ENCODE results near the gene DPM3. TPM values are rescaled to one million over a fixed set of nuclear protein-coding genes. Genes with fewer than 3 reads are reported as not detected.
A peak's percentile ranks its signal among the peaks of the same experiment; 100 is the strongest.

The DPM3 gene
- total RNA-seq, 2 experiments from 2014 or later = 53.2 to 57.7 TPM

- Mint-ChIP-seq H3K4me1 (ENCODE audit: low read depth) (peaks cover 51% of the 10 kb centered on the region), H3K9me3 (ENCODE audit: insufficient read depth) (no peaks in the 10 kb centered on the region), H3K36me3 (ENCODE audit: low read depth) (peaks cover 41% of the 10 kb centered on the region), H3K27me3 (ENCODE audit: low read depth) (no peaks in the 10 kb centered on the region), H3K4me3 (peak overlapping the region; percentile 96), H3K27ac (peak overlapping the region; percentile 98)
- CTCF ChIA-PET = interaction anchor here (0.6 to 9.9 kb wide), 22 partner anchors 9 to 219 kb away, joined by 3 to 161 read pairs (median 5); partner anchors contain the start of genes ADAM15, MTX1, PBXIP1 and SLC50A1
- POLR2A ChIA-PET = interaction anchor here (0.6 to 7.0 kb wide), 6 partner anchors 19 to 52 kb away, joined by 3 to 68 read pairs (median 4); partner anchors contain the start of genes MTX1 and THBS3
- DNase-seq = peak; percentile 74
- no peak for ATAC-seq
Observed at GRCh38 chr1:155174324-155175280, 34.3 kb upstream of the DPM3 start.

GRCh38 chr1:155173478-155174323 lies 33.4 kb upstream of the DPM3 start, which contains the start of gene TRIM46:
TSS of gene TRIM46 (plus strand) at chr1:155173849. CDS start at chr1:155173967, 118 bp downstream.
- ChIA-PET POLR2A (interaction anchor here (0.6 to 7.0 kb wide), 9 partner anchors 20 to 390 kb away, joined by 3 to 68 read pairs (median 4); partner anchors contain the start of genes MTX1 and RUSC1), CTCF (interaction anchor here (0.7 to 9.9 kb wide), 53 partner anchors 9 to 788 kb away, joined by 3 to 161 read pairs (median 4); partner anchors contain the start of genes DPM3, EFNA1, EFNA3 and EFNA4)
- Mint-ChIP-seq H3K4me1 (ENCODE audit: low read depth) (peaks cover 51% of the 10 kb centered on the region), H3K27me3 (ENCODE audit: low read depth) (no peaks in the 10 kb centered on the region), H3K4me3 (peak within 1 kb of the TSS; percentile 96), H3K27ac (peak within 1 kb of the TSS; percentile 98), H3K36me3 (ENCODE audit: low read depth) (peaks cover 39% of the 10 kb centered on the region), H3K9me3 (ENCODE audit: insufficient read depth) (no peaks in the 10 kb centered on the region)
- DNase-seq (peak; percentile 82), ATAC-seq (peak; percentile 39)

GRCh38 chr1:155172732-155173477 lies 32.6 kb upstream of the DPM3 start, which contains the start of gene KRTCAP2:
TSS of gene KRTCAP2 (minus strand) at chr1:155173304. CDS start at chr1:155173224, 80 bp downstream.
- peak; percentile 97 for DNase-seq
- Mint-ChIP-seq H3K27ac (peak within 1 kb of the TSS; percentile 98), H3K9me3 (ENCODE audit: insufficient read depth) (no peaks in the 10 kb centered on the region), H3K4me1 (ENCODE audit: low read depth) (peaks cover 52% of the 10 kb centered on the region), H3K36me3 (ENCODE audit: low read depth) (peaks cover 36% of the 10 kb centered on the region), H3K27me3 (ENCODE audit: low read depth) (no peaks in the 10 kb centered on the region), H3K4me3 (peak within 1 kb of the TSS; percentile 96)
- POLR2A ChIA-PET = interaction anchor here (0.6 to 7.0 kb wide), 12 partner anchors 10 to 391 kb away, joined by 3 to 68 read pairs (median 3); partner anchors contain the start of gene RUSC1
- CTCF ChIA-PET = interaction anchor here (0.6 to 9.9 kb wide), 67 partner anchors 8 to 787 kb away, joined by 3 to 161 read pairs (median 4); partner anchors contain the start of genes ADAM15, DPM3, EFNA1 and EFNA3
- peak; percentile 84 for ATAC-seq

GRCh38 chr1:155171836-155172731 lies 31.8 kb upstream of the DPM3 start:
- DNase-seq (no peak), ATAC-seq (peak; percentile 40)
- Mint-ChIP-seq H3K27ac (peak overlapping the region; percentile 98), H3K27me3 (ENCODE audit: low read depth) (no peaks in the 10 kb centered on the region), H3K4me3 (peak overlapping the region; percentile 96), H3K9me3 (ENCODE audit: insufficient read depth) (no peaks in the 10 kb centered on the region), H3K36me3 (ENCODE audit: low read depth) (peaks cover 31% of the 10 kb centered on the region), H3K4me1 (ENCODE audit: low read depth) (peaks cover 57% of the 10 kb centered on the region)
- ChIA-PET POLR2A (interaction anchor here (0.6 to 7.0 kb wide), 10 partner anchors 9 to 391 kb away, joined by 3 to 68 read pairs (median 3); no protein-coding TSS in a partner anchor), CTCF (interaction anchor here (0.7 to 9.9 kb wide), 44 partner anchors 8 to 786 kb away, joined by 3 to 161 read pairs (median 4); partner anchors contain the start of genes EFNA1, EFNA4, SLC50A1 and THBS3)

- DNase-seq = no peak
- ChIA-PET POLR2A (no interaction called here), CTCF (interaction anchor here (0.9 to 9.9 kb wide), 5 partner anchors 15 to 120 kb away, joined by 4 to 166 read pairs (median 4); partner anchors contain the start of gene ADAM15)
- Mint-ChIP-seq H3K4me3 (no peak overlapping the region), H3K36me3 (ENCODE audit: low read depth) (peaks cover 25% of the 10 kb centered on the region), H3K27ac (no peak overlapping the region), H3K4me1 (ENCODE audit: low read depth) (peaks cover 49% of the 10 kb centered on the region), H3K9me3 (ENCODE audit: insufficient read depth) (no peaks in the 10 kb centered on the region), H3K27me3 (ENCODE audit: low read depth) (no peaks in the 10 kb centered on the region)
- no peak for ATAC-seq
Observed at GRCh38 chr1:155170806-155171205, 30.5 kb upstream of the DPM3 start.

- Mint-ChIP-seq H3K36me3 (ENCODE audit: low read depth) (peaks cover 25% of the 10 kb centered on the region), H3K27ac (peak overlapping the region; percentile 23), H3K9me3 (ENCODE audit: insufficient read depth) (no peaks in the 10 kb centered on the region), H3K27me3 (ENCODE audit: low read depth) (no peaks in the 10 kb centered on the region), H3K4me3 (no peak overlapping the region), H3K4me1 (ENCODE audit: low read depth) (peaks cover 44% of the 10 kb centered on the region)
- DNase-seq (no peak), ATAC-seq (no peak)
- ChIA-PET CTCF (interaction anchor here (0.9 to 9.9 kb wide), 7 partner anchors 14 to 119 kb away, joined by 4 to 166 read pairs (median 4); partner anchors contain the start of gene ADAM15), POLR2A (no interaction called here)
Observed at GRCh38 chr1:155170101-155170785, 29.9 kb upstream of the DPM3 start.

- ATAC-seq (no peak), DNase-seq (no peak)
- Mint-ChIP-seq H3K9me3 (ENCODE audit: insufficient read depth) (no peaks in the 10 kb centered on the region), H3K27me3 (ENCODE audit: low read depth) (no peaks in the 10 kb centered on the region), H3K27ac (no peak overlapping the region), H3K36me3 (ENCODE audit: low read depth) (peaks cover 25% of the 10 kb centered on the region), H3K4me1 (ENCODE audit: low read depth) (peaks cover 37% of the 10 kb centered on the region), H3K4me3 (no peak overlapping the region)
- ChIA-PET POLR2A (no interaction called here), CTCF (interaction anchor here (1.0 to 9.9 kb wide), 13 partner anchors 14 to 118 kb away, joined by 3 to 166 read pairs (median 10); partner anchors contain the start of genes ADAM15, DPM3 and SLC50A1)
Observed at GRCh38 chr1:155169541-155169940, 29.2 kb upstream of the DPM3 start.

- peaks cover 32% of the 10 kb centered on the region for H3K4me1 Mint-ChIP-seq (ENCODE audit: low read depth)
- no peak for ATAC-seq
- no peak overlapping the region for H3K4me3 Mint-ChIP-seq
- POLR2A ChIA-PET = interaction anchor here (0.5 to 1.3 kb wide), 3 partner anchors 26 to 213 kb away, joined by 3 read pairs; partner anchors contain the start of genes PBXIP1 and SLC50A1
- H3K9me3 Mint-ChIP-seq (ENCODE audit: insufficient read depth) = no peaks in the 10 kb centered on the region
- CTCF ChIA-PET = interaction anchor here (1.0 to 9.9 kb wide), 20 partner anchors 9 to 154 kb away, joined by 3 to 166 read pairs (median 5); partner anchors contain the start of genes ADAM15, DPM3, MTX1 and SLC50A1
- H3K36me3 Mint-ChIP-seq (ENCODE audit: low read depth) = peaks cover 21% of the 10 kb centered on the region
- no peak overlapping the region for H3K27ac Mint-ChIP-seq
- DNase-seq = no peak
- H3K27me3 Mint-ChIP-seq (ENCODE audit: low read depth) = no peaks in the 10 kb centered on the region
Observed at GRCh38 chr1:155168456-155169210, 28.3 kb upstream of the DPM3 start.

Data from activated CD8-positive, alpha-beta T cell treated with anti-CD3 and anti-CD28 coated beads, Interleukin-2, amount 10 ng/mL, durations not matched to agents 7 days and 5 days (primary cell).